ENCODE results near the gene LNX1.

LNX1 gene

GRCh38 chr4:53484911-53485657, 106.2 kb downstream of the LNX1 start:
- no peak overlapping the region for H2BK5ac ChIP-seq (ENCODE audit: low read length)
- no peak for DNase-seq
- no peak overlapping the region for H3K56ac ChIP-seq (ENCODE audit: low read length)
- no peak overlapping the region for H3K23ac ChIP-seq (ENCODE audit: low read length)
- WGBS (ENCODE audit: extremely low coverage, insufficient coverage, low lambda C conversion rate), result no CpG with 5 or more reads among the region's 5 CpGs
- no peaks in the 10 kb centered on the region for H3K79me1 ChIP-seq (ENCODE audit: low read length)
- no peak overlapping the region for H3K4me2 ChIP-seq (ENCODE audit: low read length)
- H3K4ac ChIP-seq (ENCODE audit: low read depth, low read length), result no peak overlapping the region
- H4K5ac ChIP-seq (ENCODE audit: low read length), result no peak overlapping the region
- H3K27me3 ChIP-seq (ENCODE audit: insufficient read depth, low read length, poor library complexity), result no peaks in the 10 kb centered on the region
- H2AK5ac ChIP-seq (ENCODE audit: low read length), result no peak overlapping the region
- no peaks in the 10 kb centered on the region for H3K4me1 ChIP-seq (ENCODE audit: control insufficient read depth, low read depth, low read length)
- H3K27ac ChIP-seq (ENCODE audit: low read depth, low read length), result no peak overlapping the region
- H3K79me2 ChIP-seq (ENCODE audit: control insufficient read depth, insufficient read depth, low read length), result no peaks in the 10 kb centered on the region
- H4K8ac ChIP-seq (ENCODE audit: low read depth, low read length), result no peak overlapping the region
- H2BK15ac ChIP-seq (replicated peaks; ENCODE audit: low read depth), result no peak overlapping the region
- H3K4me3 ChIP-seq (ENCODE audit: low read length), result no peak overlapping the region
- no peak overlapping the region for H3K9ac ChIP-seq (ENCODE audit: low read length)
- H2BK120ac ChIP-seq (ENCODE audit: low read depth, low read length), result no peak overlapping the region
- no peaks in the 10 kb centered on the region for H3K36me3 ChIP-seq (ENCODE audit: control insufficient read depth, insufficient read depth, low read length)
- H3K18ac ChIP-seq (ENCODE audit: low read length), result no peak overlapping the region

GRCh38 chr4:53483250-53483649, 108.0 kb downstream of the LNX1 start:
- H3K27ac ChIP-seq (ENCODE audit: low read depth, low read length), result no peak overlapping the region
- no peak overlapping the region for H4K8ac ChIP-seq (ENCODE audit: low read depth, low read length)
- no peak for DNase-seq
- no peak overlapping the region for H3K4me3 ChIP-seq (ENCODE audit: low read length)
- no CpG with 5 or more reads among the region's 1 CpG for WGBS (ENCODE audit: extremely low coverage, insufficient coverage, low lambda C conversion rate)
- H4K5ac ChIP-seq (ENCODE audit: low read length), result no peak overlapping the region
- H3K18ac ChIP-seq (ENCODE audit: low read length), result no peak overlapping the region
- no peaks in the 10 kb centered on the region for H3K79me2 ChIP-seq (ENCODE audit: control insufficient read depth, insufficient read depth, low read length)
- no peaks in the 10 kb centered on the region for H3K36me3 ChIP-seq (ENCODE audit: control insufficient read depth, insufficient read depth, low read length)
- H2BK5ac ChIP-seq (ENCODE audit: low read length), result no peak overlapping the region
- no peak overlapping the region for H2BK120ac ChIP-seq (ENCODE audit: low read depth, low read length)
- H2AK5ac ChIP-seq (ENCODE audit: low read length), result no peak overlapping the region
- no peak overlapping the region for H3K23ac ChIP-seq (ENCODE audit: low read length)
- no peak overlapping the region for H2BK15ac ChIP-seq (replicated peaks; ENCODE audit: low read depth)
- no peak overlapping the region for H3K9ac ChIP-seq (ENCODE audit: low read length)
- no peaks in the 10 kb centered on the region for H3K27me3 ChIP-seq (ENCODE audit: insufficient read depth, low read length, poor library complexity)
- no peak overlapping the region for H3K4me2 ChIP-seq (ENCODE audit: low read length)
- H3K4me1 ChIP-seq (ENCODE audit: control insufficient read depth, low read depth, low read length), result no peaks in the 10 kb centered on the region
- no peaks in the 10 kb centered on the region for H3K79me1 ChIP-seq (ENCODE audit: low read length)
- H3K56ac ChIP-seq (ENCODE audit: low read length), result no peak overlapping the region
- no peak overlapping the region for H3K4ac ChIP-seq (ENCODE audit: low read depth, low read length)

- Histone ChIP-seq H3K56ac (ENCODE audit: low read length) (no peak overlapping the region), H3K79me1 (ENCODE audit: low read length) (no peaks in the 10 kb centered on the region), H3K27ac (ENCODE audit: low read depth, low read length) (no peak overlapping the region), H3K79me2 (ENCODE audit: control insufficient read depth, insufficient read depth, low read length) (no peaks in the 10 kb centered on the region), H3K18ac (ENCODE audit: low read length) (no peak overlapping the region), H2AK5ac (ENCODE audit: low read length) (no peak overlapping the region), H3K4me3 (ENCODE audit: low read length) (no peak overlapping the region), H4K8ac (ENCODE audit: low read depth, low read length) (no peak overlapping the region), H4K5ac (ENCODE audit: low read length) (no peak overlapping the region), H2BK120ac (ENCODE audit: low read depth, low read length) (no peak overlapping the region), H2BK5ac (ENCODE audit: low read length) (no peak overlapping the region), H3K4me2 (ENCODE audit: low read length) (no peak overlapping the region), H3K4me1 (ENCODE audit: control insufficient read depth, low read depth, low read length) (no peaks in the 10 kb centered on the region), H3K23ac (ENCODE audit: low read length) (no peak overlapping the region), H3K9ac (ENCODE audit: low read length) (no peak overlapping the region), H3K4ac (ENCODE audit: low read depth, low read length) (no peak overlapping the region), H2BK15ac (replicated peaks; ENCODE audit: low read depth) (no peak overlapping the region), H3K36me3 (ENCODE audit: control insufficient read depth, insufficient read depth, low read length) (no peaks in the 10 kb centered on the region), H3K27me3 (ENCODE audit: insufficient read depth, low read length, poor library complexity) (no peaks in the 10 kb centered on the region)
- no CpG with 5 or more reads among the region's 8 CpGs for WGBS (ENCODE audit: extremely low coverage, insufficient coverage, low lambda C conversion rate)
- no peak for DNase-seq
These were observed 109.7 kb downstream of the LNX1 start for GRCh38 chr4:53481586-53481985.

GRCh38 chr4:53480909-53481308, 110.4 kb downstream of the LNX1 start:
- no CpG with 5 or more reads among the region's 2 CpGs for WGBS (ENCODE audit: extremely low coverage, insufficient coverage, low lambda C conversion rate)
- H3K27me3 ChIP-seq (ENCODE audit: insufficient read depth, low read length, poor library complexity), result no peaks in the 10 kb centered on the region
- H2BK120ac ChIP-seq (ENCODE audit: low read depth, low read length), result no peak overlapping the region
- no peak overlapping the region for H2AK5ac ChIP-seq (ENCODE audit: low read length)
- H4K8ac ChIP-seq (ENCODE audit: low read depth, low read length), result no peak overlapping the region
- DNase-seq, result no peak
- no peak overlapping the region for H3K4me3 ChIP-seq (ENCODE audit: low read length)
- no peak overlapping the region for H3K9ac ChIP-seq (ENCODE audit: low read length)
- no peak overlapping the region for H2BK5ac ChIP-seq (ENCODE audit: low read length)
- H3K36me3 ChIP-seq (ENCODE audit: control insufficient read depth, insufficient read depth, low read length), result no peaks in the 10 kb centered on the region
- no peak overlapping the region for H3K4ac ChIP-seq (ENCODE audit: low read depth, low read length)
- H2BK15ac ChIP-seq (replicated peaks; ENCODE audit: low read depth), result no peak overlapping the region
- H3K27ac ChIP-seq (ENCODE audit: low read depth, low read length), result no peak overlapping the region
- H4K5ac ChIP-seq (ENCODE audit: low read length), result no peak overlapping the region
- no peak overlapping the region for H3K4me2 ChIP-seq (ENCODE audit: low read length)
- no peak overlapping the region for H3K56ac ChIP-seq (ENCODE audit: low read length)
- no peak overlapping the region for H3K18ac ChIP-seq (ENCODE audit: low read length)
- H3K79me1 ChIP-seq (ENCODE audit: low read length), result no peaks in the 10 kb centered on the region
- H3K4me1 ChIP-seq (ENCODE audit: control insufficient read depth, low read depth, low read length), result no peaks in the 10 kb centered on the region
- H3K79me2 ChIP-seq (ENCODE audit: control insufficient read depth, insufficient read depth, low read length), result no peaks in the 10 kb centered on the region
- H3K23ac ChIP-seq (ENCODE audit: low read length), result no peak overlapping the region

GRCh38 chr4:53479736-53480525, 111.4 kb downstream of the LNX1 start:
- H3K27me3 ChIP-seq (ENCODE audit: insufficient read depth, low read length, poor library complexity), result no peaks in the 10 kb centered on the region
- no peaks in the 10 kb centered on the region for H3K79me1 ChIP-seq (ENCODE audit: low read length)
- H3K27ac ChIP-seq (ENCODE audit: low read depth, low read length), result no peak overlapping the region
- no CpG with 5 or more reads among the region's 5 CpGs for WGBS (ENCODE audit: extremely low coverage, insufficient coverage, low lambda C conversion rate)
- no peak overlapping the region for H4K8ac ChIP-seq (ENCODE audit: low read depth, low read length)
- H3K9ac ChIP-seq (ENCODE audit: low read length), result no peak overlapping the region
- no peak overlapping the region for H3K4ac ChIP-seq (ENCODE audit: low read depth, low read length)
- no peak overlapping the region for H3K56ac ChIP-seq (ENCODE audit: low read length)
- H2AK5ac ChIP-seq (ENCODE audit: low read length), result no peak overlapping the region
- no peak overlapping the region for H3K4me2 ChIP-seq (ENCODE audit: low read length)
- no peaks in the 10 kb centered on the region for H3K36me3 ChIP-seq (ENCODE audit: control insufficient read depth, insufficient read depth, low read length)
- DNase-seq, result no peak
- H3K4me1 ChIP-seq (ENCODE audit: control insufficient read depth, low read depth, low read length), result no peaks in the 10 kb centered on the region
- no peak overlapping the region for H4K5ac ChIP-seq (ENCODE audit: low read length)
- H2BK5ac ChIP-seq (ENCODE audit: low read length), result no peak overlapping the region
- no peak overlapping the region for H2BK120ac ChIP-seq (ENCODE audit: low read depth, low read length)
- no peak overlapping the region for H3K4me3 ChIP-seq (ENCODE audit: low read length)
- no peaks in the 10 kb centered on the region for H3K79me2 ChIP-seq (ENCODE audit: control insufficient read depth, insufficient read depth, low read length)
- no peak overlapping the region for H2BK15ac ChIP-seq (replicated peaks; ENCODE audit: low read depth)
- no peak overlapping the region for H3K18ac ChIP-seq (ENCODE audit: low read length)
- H3K23ac ChIP-seq (ENCODE audit: low read length), result no peak overlapping the region
